ENCODE results near the gene PTPRQ. TPM values are rescaled to one million over a fixed set of nuclear protein-coding genes. Genes with fewer than 3 reads are reported as not detected.

PTPRQ gene
- total RNA-seq, 4 donors from 2014 or later, result 8.8 to 23.1 (median 11.2) TPM

- Histone ChIP-seq H3K36me3 (no peaks in the 10 kb centered on the region), H3K27ac (no peak overlapping the region), H3K4me1 (peaks cover 0 to 2% of the 10 kb centered on the region in 2 donors), H3K27me3 (peaks cover 6% of the 10 kb centered on the region), H3K9me3 (no peaks in the 10 kb centered on the region), H3K4me3 (replicated peaks in 1 of 3) (no peak overlapping the region)
- no peak for DNase-seq
- WGBS, 2 donors, result 75 to 81% methylated on average over 4 of the region's 4 CpGs
- intact Hi-C loops (cut with DNase I), result no loop called here
- no peak for TF ChIP-seq POLR2A (IDR thresholded peaks at IDR 0.05)
- TF ChIP-seq, protein P1, sequence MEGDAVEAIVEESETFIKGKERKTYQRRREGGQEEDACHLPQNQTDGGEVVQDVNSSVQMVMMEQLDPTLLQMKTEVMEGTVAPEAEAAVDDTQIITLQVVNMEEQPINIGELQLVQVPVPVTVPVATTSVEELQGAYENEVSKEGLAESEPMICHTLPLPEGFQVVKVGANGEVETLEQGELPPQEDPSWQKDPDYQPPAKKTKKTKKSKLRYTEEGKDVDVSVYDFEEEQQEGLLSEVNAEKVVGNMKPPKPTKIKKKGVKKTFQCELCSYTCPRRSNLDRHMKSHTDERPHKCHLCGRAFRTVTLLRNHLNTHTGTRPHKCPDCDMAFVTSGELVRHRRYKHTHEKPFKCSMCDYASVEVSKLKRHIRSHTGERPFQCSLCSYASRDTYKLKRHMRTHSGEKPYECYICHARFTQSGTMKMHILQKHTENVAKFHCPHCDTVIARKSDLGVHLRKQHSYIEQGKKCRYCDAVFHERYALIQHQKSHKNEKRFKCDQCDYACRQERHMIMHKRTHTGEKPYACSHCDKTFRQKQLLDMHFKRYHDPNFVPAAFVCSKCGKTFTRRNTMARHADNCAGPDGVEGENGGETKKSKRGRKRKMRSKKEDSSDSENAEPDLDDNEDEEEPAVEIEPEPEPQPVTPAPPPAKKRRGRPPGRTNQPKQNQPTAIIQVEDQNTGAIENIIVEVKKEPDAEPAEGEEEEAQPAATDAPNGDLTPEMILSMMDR (IDR thresholded peaks at IDR 0.05), result no peak
These were observed 269.4 kb downstream of the PTPRQ start for GRCh38 chr12:80713419-80713818.

DNA sequence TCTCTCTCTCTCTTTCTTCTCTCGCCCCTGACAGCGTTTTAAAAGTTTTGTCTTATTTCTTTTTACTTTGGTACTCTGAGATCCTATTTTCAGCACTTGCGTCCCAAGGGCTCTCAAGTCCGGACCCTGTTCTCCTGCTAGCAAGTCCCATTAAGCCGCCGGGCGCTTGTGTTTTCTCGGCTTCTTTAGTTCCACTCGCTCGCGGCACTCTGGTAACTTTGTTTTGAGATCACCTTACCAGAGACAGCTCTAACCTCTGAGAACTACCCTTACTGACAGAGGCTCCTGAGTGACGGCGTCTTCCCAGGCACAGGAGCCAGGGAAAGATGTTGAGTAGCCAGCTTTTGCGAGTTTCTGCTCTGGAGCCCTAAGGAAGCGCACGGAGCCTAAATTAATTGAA is 270.0 kb downstream of the PTPRQ start:
- TF ChIP-seq, protein P1 (IDR thresholded peaks at IDR 0.05), result no peak
- no peak for TF ChIP-seq POLR2A (IDR thresholded peaks at IDR 0.05)
- intact Hi-C loops (cut with DNase I), result no loop called here
- H3K4me1 ChIP-seq, result no peaks in the 10 kb centered on the region
- peak overlapping the region in 1 of 3 donors; percentile 2 for H3K4me3 ChIP-seq (replicated peaks in 1 of 3)
- H3K9me3 ChIP-seq, result no peaks in the 10 kb centered on the region
- 10 to 11% methylated on average over 16 of the region's 16 CpGs for WGBS, 2 donors
- H3K27me3 ChIP-seq, result peaks cover 6% of the 10 kb centered on the region
- H3K36me3 ChIP-seq, result no peaks in the 10 kb centered on the region
- DNase-seq, result peak; percentile 28 to 42
- H3K27ac ChIP-seq, result no peak overlapping the region

GRCh38 chr12:80714846-80715245 is 270.8 kb downstream of the PTPRQ start:
- Histone ChIP-seq H3K4me3 (replicated peaks in 1 of 3) (no peak overlapping the region), H3K9me3 (no peaks in the 10 kb centered on the region), H3K27ac (no peak overlapping the region), H3K4me1 (no peaks in the 10 kb centered on the region), H3K27me3 (peaks cover 6% of the 10 kb centered on the region), H3K36me3 (no peaks in the 10 kb centered on the region)
- no peak for TF ChIP-seq POLR2A (IDR thresholded peaks at IDR 0.05)
- TF ChIP-seq, protein P1 (IDR thresholded peaks at IDR 0.05), result no peak
- intact Hi-C loops (cut with DNase I), result no loop called here
- WGBS, 2 donors, result 80 to 85% methylated on average over 3 of the region's 3 CpGs
- DNase-seq, result no peak

DNA sequence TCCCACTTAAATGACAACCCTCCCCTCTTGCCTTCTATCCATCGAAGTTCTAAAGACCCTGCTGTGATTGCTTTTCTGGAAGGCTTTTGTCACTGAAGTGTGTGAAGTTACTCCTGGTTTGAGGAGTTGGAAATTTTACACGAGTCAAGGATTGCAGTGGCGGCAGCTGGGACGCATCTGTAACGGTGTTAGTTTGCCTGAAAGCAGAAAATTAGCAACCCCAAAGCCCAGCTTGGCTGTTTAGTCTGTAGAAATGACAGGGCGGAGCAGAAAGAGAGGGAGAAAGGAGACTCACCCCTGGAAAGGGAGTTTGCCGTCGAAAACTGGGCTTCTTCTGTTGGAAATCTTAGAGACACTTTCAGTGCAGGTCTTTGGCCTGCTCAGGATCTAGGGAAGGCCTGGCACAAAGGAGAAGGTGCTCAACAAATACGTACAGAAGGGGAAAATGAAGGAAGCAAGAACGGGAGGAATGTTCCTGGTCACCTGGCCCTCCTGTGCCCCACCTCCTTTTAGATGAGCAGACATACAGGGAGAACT is 271.7 kb downstream of the PTPRQ start:
- no peaks in the 10 kb centered on the region for H3K36me3 ChIP-seq
- no peak for DNase-seq
- no peak overlapping the region for H3K4me3 ChIP-seq (replicated peaks in 1 of 3)
- WGBS, 2 donors, result 52 to 53% methylated on average over 10 of the region's 10 CpGs
- H3K4me1 ChIP-seq, result no peaks in the 10 kb centered on the region
- intact Hi-C loops (cut with DNase I), result no loop called here
- no peak for TF ChIP-seq POLR2A (IDR thresholded peaks at IDR 0.05)
- TF ChIP-seq, protein P1 (IDR thresholded peaks at IDR 0.05), result no peak
- H3K27ac ChIP-seq, result no peak overlapping the region
- no peaks in the 10 kb centered on the region for H3K27me3 ChIP-seq
- H3K9me3 ChIP-seq, result no peaks in the 10 kb centered on the region

DNA sequence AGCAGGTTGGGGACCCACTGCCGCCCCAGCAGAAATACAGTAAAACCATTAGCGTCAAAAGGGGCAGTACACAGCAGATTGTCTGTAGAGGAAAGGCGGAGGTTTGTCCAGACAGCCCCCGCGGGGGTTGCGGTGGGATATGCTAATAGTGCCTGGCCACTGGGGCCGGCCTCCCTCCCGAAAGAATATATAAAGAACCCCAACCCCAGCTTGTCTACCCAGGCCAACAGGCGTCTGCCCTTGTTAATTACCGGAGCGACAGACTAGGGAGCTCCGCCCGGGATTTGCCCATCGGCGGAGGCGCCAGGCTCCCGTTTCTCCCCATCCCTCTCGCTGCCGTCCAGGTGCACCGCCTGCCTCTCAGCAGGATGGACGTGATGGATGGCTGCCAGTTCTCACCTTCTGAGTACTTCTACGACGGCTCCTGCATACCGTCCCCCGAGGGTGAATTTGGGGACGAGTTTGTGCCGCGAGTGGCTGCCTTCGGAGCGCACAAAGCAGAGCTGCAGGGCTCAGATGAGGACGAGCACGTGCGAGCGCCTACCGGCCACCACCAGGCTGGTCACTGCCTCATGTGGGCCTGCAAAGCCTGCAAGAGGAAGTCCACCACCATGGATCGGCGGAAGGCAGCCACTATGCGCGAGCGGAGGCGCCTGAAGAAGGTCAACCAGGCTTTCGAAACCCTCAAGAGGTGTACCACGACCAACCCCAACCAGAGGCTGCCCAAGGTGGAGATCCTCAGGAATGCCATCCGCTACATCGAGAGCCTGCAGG is 272.8 kb downstream of the PTPRQ start, which contains the start of gene MYF5:
TSS of gene MYF5 (plus strand) at position 217 of the 774 bp plus-strand sequence. CDS start at position 369, 152 bp downstream.
- Histone ChIP-seq H3K36me3 (no peaks in the 10 kb centered on the region), H3K9me3 (no peaks in the 10 kb centered on the region), H3K4me1 (no peaks in the 10 kb centered on the region), H3K4me3 (replicated peaks in 1 of 3) (no peak within 1 kb of the TSS), H3K27ac (no peak within 1 kb of the TSS), H3K27me3 (no peaks in the 10 kb centered on the region)
- TF ChIP-seq, protein P1 (IDR thresholded peaks at IDR 0.05), result no peak
- TF ChIP-seq POLR2A (IDR thresholded peaks at IDR 0.05), result no peak
- WGBS, 2 donors, result 30 to 45% methylated on average over 39 to 44 of the region's 45 CpGs
- no peak for DNase-seq
- intact Hi-C loops (cut with DNase I), result no loop called here
